Activated CD8-positive, alpha-beta memory T cell treated with anti-CD3 and anti-CD28 coated beads for 36 hours (primary cell): ENCODE data around the gene ADISSP. TPM values are rescaled to one million over a fixed set of nuclear protein-coding genes. Genes with fewer than 3 reads are reported as not detected.

Experiments used
- total RNA-seq, 2 experiments: library from RNA; stranded (reverse); gene quantifications; one replicate each; pipeline ENCODE4 v1.2.3, GENCODE V29; 2021

The ADISSP gene
- total RNA-seq, 2 experiments from 2014 or later, result 72.3 to 72.4 TPM

Other genes with a start within 250 kb of the ADISSP start
- not detected for gene GFRA4, start 104.4 kb downstream of the ADISSP start, total RNA-seq
- not detected for gene ADAM33, start 85.7 kb downstream of the ADISSP start, total RNA-seq
- gene SIGLEC1, start 55.2 kb downstream of the ADISSP start, total RNA-seq, result not detected
- gene HSPA12B, start 35.1 kb downstream of the ADISSP start, total RNA-seq, result not detected
- gene SPEF1, start 13.7 kb upstream of the ADISSP start, total RNA-seq, result under 1 TPM in 1 of 2 experiments, not detected in 1; 0.10 TPM
- 10 to 100 TPM; 65.5 to 68.2 TPM for gene CENPB, start 19.0 kb upstream of the ADISSP start, total RNA-seq
- gene CDC25B, start 28.6 kb upstream of the ADISSP start, total RNA-seq, result 10 to 100 TPM; 58.6 to 58.8 TPM
- gene AP5S1, start 52.8 kb upstream of the ADISSP start, total RNA-seq, result 10 to 100 TPM; 13.6 to 15.2 TPM
- 10 to 100 TPM; 32.4 to 33.0 TPM for gene MAVS, start 79.1 kb upstream of the ADISSP start, total RNA-seq
- 10 to 100 TPM; 55.0 to 55.1 TPM for gene PANK2, start 121.6 kb upstream of the ADISSP start, total RNA-seq
- 10 to 100 TPM; 13.8 to 15.0 TPM for gene RNF24, start 247.8 kb upstream of the ADISSP start, total RNA-seq